Testis (tissue), 2 donors: ENCODE results near the gene ADAMTS8.

Experiments used
- POLR2A ChIP-seq: fragments of 450-650 bp; IDR thresholded peaks from one replicate; pipeline ENCODE4 v1.6.1; 2017; ENCODE audit warnings: antibody characterized with exemption, mild to moderate bottlenecking, moderate library complexity
- TF ChIP-seq, protein P1 (sequence below), 3 experiments: fragments of 450-650 bp in 2 of 3; fragments of 200-600 bp in 1 of 3; sonication (generic) in 1 of 3; IDR thresholded peaks; one replicate each; pipeline ENCODE4 v1.5.1; 2016 to 2019; ENCODE audit warnings: antibody characterized with exemption in 3 of 3, mild to moderate bottlenecking in 2 of 3, moderate library complexity in 1 of 3

GRCh38 chr11:130433357-130433756 lies 4.9 kb upstream of the ADAMTS8 start:
- TF ChIP-seq POLR2A: no peak
- TF ChIP-seq, protein P1, sequence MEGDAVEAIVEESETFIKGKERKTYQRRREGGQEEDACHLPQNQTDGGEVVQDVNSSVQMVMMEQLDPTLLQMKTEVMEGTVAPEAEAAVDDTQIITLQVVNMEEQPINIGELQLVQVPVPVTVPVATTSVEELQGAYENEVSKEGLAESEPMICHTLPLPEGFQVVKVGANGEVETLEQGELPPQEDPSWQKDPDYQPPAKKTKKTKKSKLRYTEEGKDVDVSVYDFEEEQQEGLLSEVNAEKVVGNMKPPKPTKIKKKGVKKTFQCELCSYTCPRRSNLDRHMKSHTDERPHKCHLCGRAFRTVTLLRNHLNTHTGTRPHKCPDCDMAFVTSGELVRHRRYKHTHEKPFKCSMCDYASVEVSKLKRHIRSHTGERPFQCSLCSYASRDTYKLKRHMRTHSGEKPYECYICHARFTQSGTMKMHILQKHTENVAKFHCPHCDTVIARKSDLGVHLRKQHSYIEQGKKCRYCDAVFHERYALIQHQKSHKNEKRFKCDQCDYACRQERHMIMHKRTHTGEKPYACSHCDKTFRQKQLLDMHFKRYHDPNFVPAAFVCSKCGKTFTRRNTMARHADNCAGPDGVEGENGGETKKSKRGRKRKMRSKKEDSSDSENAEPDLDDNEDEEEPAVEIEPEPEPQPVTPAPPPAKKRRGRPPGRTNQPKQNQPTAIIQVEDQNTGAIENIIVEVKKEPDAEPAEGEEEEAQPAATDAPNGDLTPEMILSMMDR (IDR thresholded peaks at IDR 0.05): no peak
